Upper lobe of left lung (tissue), 6 donors: ENCODE data around the gene NACA2. TPM values are rescaled to one million over a fixed set of nuclear protein-coding genes. Genes with fewer than 3 reads are reported as not detected.
"Not testable (repeated sequence)": the region's sequence is repeated elsewhere in the genome, so short reads cannot be mapped to it uniquely, and the experiment has no call there.

ENCODE experiments used
- ATAC-seq, 2 donors: fragments of 200-7000 bp; cut with Tn5 transposase; one replicate each; pipeline ENCODE4 v1.9.1; 2022; ENCODE audit warnings: mild to moderate bottlenecking in 2 of 2, moderate library complexity in 2 of 2; ENCODE audit not compliant: low FRiP score in 2 of 2
- DNase-seq, 2 donors: peaks; one replicate each; pipeline ENCODE4 v3.0.0-alpha.2; 2019 to 2020
- H3K27ac ChIP-seq, 4 donors: fragments of 200-600 bp; sonication (generic); one replicate each; pipeline ENCODE4 v1.5.1; 2016 to 2019
- H3K27me3 ChIP-seq, 4 donors: fragments of 200-600 bp; sonication (generic); one replicate each; pipeline ENCODE4 v1.5.1; 2017 to 2019
- H3K36me3 ChIP-seq, 4 donors: fragments of 200-600 bp; sonication (generic); one replicate each; pipeline ENCODE4 v1.5.1; 2016 to 2019
- H3K4me1 ChIP-seq, 4 donors: fragments of 200-600 bp; sonication (generic); one replicate each; pipeline ENCODE4 v1.5.1; 2018 to 2019
- H3K4me3 ChIP-seq, 4 donors: fragments of 200-600 bp; sonication (generic); one replicate each; pipeline ENCODE4 v1.5.1; 2017 to 2019; ENCODE audit warnings: mild to moderate bottlenecking in 2 of 4, moderate library complexity in 1 of 4
- H3K9me3 ChIP-seq, 4 donors: fragments of 200-600 bp; sonication (generic); one replicate each; pipeline ENCODE4 v1.5.1; 2018 to 2019
- EP300 ChIP-seq, 4 donors: sonication (generic); formaldehyde crosslinking; IDR thresholded peaks; one replicate each; pipeline ENCODE4 v1.5.1; 2017; ENCODE audit warnings: antibody characterized with exemption in 4 of 4, control low read depth in 2 of 4
- POLR2A ChIP-seq, 4 donors: fragments of 450-650 bp; IDR thresholded peaks; one replicate each; pipeline ENCODE4 v1.5.1; 2016 to 2017; ENCODE audit warnings: antibody characterized with exemption in 4 of 4, mild to moderate bottlenecking in 2 of 4
- POLR2AphosphoS5 ChIP-seq, 2 donors: sonication (generic); formaldehyde crosslinking; IDR thresholded peaks; one replicate each; pipeline ENCODE4 v1.5.1; 2017; ENCODE audit warnings: antibody characterized with exemption in 2 of 2
- WGBS, 2 donors: methylation state at CpG; one replicate each; pipeline ENCODE4 v1.1.5; 2017 to 2018; 5-methylcytosine and 5-hydroxymethylcytosine counted together
- total RNA-seq, 6 donors: library from RNA; depleted of rRNA in 4 of 6; stranded (reverse); fragments of >200 nt in 4 of 6; gene quantifications; one replicate each; pipeline versions ENCODE4 v1.1.0 to v1.2.1, GENCODE V29; 2016 to 2021
- TF ChIP-seq, protein P1 (sequence below), 6 experiments: fragments of 450-650 bp in 4 of 6; fragments of 200-600 bp in 2 of 6; sonication (generic) in 2 of 6; IDR thresholded peaks; one replicate each; pipeline ENCODE4 v1.5.1; 2016 to 2019; ENCODE audit warnings: antibody characterized with exemption in 6 of 6
- donor health status: DM: no; HTN: no; CAD: no; lungs with moderate emphysema.
- donor health status: DM: no; HTN: yes; CAD: no; lungs with severe emphysema.

The NACA2 gene
- total RNA-seq, 6 donors from 2014 or later: not detected

DNA sequence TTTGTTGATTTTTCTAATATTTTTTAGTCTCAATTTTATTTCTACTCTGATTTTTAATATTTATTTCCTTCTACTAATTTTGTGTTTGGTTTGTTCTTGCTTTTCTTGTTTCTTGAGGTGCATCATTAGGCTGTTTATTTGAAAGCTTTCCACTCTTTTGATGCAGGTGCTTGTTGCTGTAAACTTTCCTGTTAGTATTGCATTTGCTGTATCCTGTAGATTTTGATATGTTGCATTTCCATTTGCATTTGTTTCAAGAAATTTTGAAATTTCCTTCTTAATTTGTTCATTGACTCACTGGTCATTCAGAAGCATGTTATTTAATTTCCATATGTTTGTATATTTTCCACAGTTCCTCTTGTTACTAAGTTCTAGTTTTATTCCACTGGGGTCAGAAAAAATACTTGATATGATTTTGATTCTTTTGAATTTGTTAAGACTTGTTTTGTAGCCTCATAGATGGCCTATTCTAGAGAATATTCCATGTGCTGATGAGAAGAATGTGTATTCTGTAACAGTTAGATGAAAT is 43.1 kb upstream of the NACA2 start:
- Histone ChIP-seq H3K9me3 (no peaks in the 10 kb centered on the region), H3K4me1 (no peaks in the 10 kb centered on the region), H3K27ac (no peak overlapping the region), H3K36me3 (no peaks in the 10 kb centered on the region), H3K4me3 (no peak overlapping the region), H3K27me3 (no peaks in the 10 kb centered on the region)
- ATAC-seq (no peak), DNase-seq (no peak)
- TF ChIP-seq EP300 (IDR thresholded peaks at IDR 0.05) (no peak), POLR2A (IDR thresholded peaks at IDR 0.05) (no peak), POLR2AphosphoS5 (IDR thresholded peaks at IDR 0.05) (no peak)
- TF ChIP-seq, protein P1, sequence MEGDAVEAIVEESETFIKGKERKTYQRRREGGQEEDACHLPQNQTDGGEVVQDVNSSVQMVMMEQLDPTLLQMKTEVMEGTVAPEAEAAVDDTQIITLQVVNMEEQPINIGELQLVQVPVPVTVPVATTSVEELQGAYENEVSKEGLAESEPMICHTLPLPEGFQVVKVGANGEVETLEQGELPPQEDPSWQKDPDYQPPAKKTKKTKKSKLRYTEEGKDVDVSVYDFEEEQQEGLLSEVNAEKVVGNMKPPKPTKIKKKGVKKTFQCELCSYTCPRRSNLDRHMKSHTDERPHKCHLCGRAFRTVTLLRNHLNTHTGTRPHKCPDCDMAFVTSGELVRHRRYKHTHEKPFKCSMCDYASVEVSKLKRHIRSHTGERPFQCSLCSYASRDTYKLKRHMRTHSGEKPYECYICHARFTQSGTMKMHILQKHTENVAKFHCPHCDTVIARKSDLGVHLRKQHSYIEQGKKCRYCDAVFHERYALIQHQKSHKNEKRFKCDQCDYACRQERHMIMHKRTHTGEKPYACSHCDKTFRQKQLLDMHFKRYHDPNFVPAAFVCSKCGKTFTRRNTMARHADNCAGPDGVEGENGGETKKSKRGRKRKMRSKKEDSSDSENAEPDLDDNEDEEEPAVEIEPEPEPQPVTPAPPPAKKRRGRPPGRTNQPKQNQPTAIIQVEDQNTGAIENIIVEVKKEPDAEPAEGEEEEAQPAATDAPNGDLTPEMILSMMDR (IDR thresholded peaks at IDR 0.05): no peak

DNA sequence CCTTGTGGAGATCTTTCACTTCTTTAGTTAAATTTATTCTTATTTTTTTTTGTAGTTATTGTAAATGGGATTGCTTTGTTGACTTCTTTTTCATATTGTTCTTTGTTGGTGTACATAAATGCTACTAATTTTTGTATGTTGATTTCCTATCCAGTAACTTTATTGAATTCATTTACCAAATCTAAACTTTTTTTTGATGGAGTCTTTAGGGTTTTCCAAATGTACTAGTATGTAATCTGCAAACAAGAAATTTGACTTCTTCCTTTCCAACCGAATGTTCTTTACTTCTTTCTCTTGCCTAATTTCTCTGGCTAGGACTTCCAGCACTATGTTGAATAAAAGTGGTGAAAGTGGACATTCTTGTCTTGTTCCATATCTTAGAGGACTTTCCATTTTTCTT is 41.8 kb upstream of the NACA2 start:
- WGBS, 2 donors: 75 to 76% methylated on average over 1 of the region's 1 CpG
- DNase-seq: no peak

DNA sequence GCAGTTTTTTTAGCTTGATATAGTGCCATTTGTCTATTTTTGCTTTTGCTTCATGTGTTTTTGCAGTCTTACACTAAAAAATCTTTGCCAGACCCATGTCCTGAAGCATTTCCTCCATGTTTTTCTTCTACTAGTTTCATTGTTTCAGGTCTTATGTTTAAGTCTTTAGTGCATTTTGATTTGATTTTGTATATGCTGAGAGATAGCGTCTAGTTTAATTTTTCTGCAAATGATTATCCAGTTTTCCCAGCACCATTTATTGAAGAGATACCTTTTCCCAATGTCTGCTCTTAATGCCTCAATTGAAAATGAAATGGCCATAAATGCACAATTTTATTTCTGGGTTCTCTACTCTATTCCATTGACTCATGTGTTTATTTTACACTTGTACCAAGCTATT is 40.8 kb upstream of the NACA2 start:
- H3K27me3 ChIP-seq: no peaks in the 10 kb centered on the region
- TF ChIP-seq EP300 (IDR thresholded peaks at IDR 0.05) (no peak), POLR2A (IDR thresholded peaks at IDR 0.05) (no peak), POLR2AphosphoS5 (IDR thresholded peaks at IDR 0.05) (no peak)
- TF ChIP-seq, protein P1 (IDR thresholded peaks at IDR 0.05): no peak
- H3K27ac ChIP-seq: no peak overlapping the region
- ATAC-seq: no peak
- no peaks in the 10 kb centered on the region for H3K36me3 ChIP-seq
- 63 to 100% methylated on average over 1 of the region's 1 CpG for WGBS, 2 donors
- H3K4me1 ChIP-seq: no peaks in the 10 kb centered on the region
- H3K4me3 ChIP-seq: no peak overlapping the region
- no peak for DNase-seq
- no peaks in the 10 kb centered on the region for H3K9me3 ChIP-seq

More for the DNA sequence above, 41.8 kb upstream of the NACA2 start:
- no peaks in the 10 kb centered on the region for H3K36me3 ChIP-seq
- H3K4me1 ChIP-seq: no peaks in the 10 kb centered on the region
- no peak overlapping the region for H3K4me3 ChIP-seq
- H3K27me3 ChIP-seq: no peaks in the 10 kb centered on the region
- TF ChIP-seq POLR2AphosphoS5 (IDR thresholded peaks at IDR 0.05): no peak
- no peak for TF ChIP-seq POLR2A (IDR thresholded peaks at IDR 0.05)
- TF ChIP-seq, protein P1 (IDR thresholded peaks at IDR 0.05): no peak
- TF ChIP-seq EP300 (IDR thresholded peaks at IDR 0.05): no peak
- no peaks in the 10 kb centered on the region for H3K9me3 ChIP-seq
- no peak for ATAC-seq
- H3K27ac ChIP-seq: no peak overlapping the region

DNA sequence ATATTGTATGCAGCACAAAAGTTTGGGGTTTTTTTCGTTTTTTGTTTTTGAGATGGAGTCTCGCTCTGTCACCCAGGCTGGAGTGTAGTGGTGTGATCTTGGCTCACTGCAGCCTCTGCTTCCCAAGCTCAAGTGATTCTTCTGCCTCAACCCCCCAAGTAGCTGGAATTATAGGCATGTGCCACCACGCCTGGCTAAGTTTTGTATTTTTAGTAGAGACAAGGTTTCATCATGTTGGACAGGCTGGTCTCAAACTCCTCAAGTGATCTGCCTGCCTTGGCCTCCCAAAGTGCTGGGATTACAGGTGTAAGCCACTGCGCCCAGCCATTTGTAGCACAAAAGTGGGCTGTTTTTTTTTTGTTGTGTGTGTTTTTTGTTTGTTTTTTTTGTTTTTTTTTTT is 37.1 kb upstream of the NACA2 start:
- ATAC-seq, DNase-seq, H3K36me3 ChIP-seq, H3K9me3 ChIP-seq, H3K4me1 ChIP-seq, H3K27me3 ChIP-seq, H3K4me3 ChIP-seq, H3K27ac ChIP-seq: not testable (repeated sequence)
- WGBS, 2 donors: 76 to 79% methylated on average over 4 of the region's 4 CpGs

DNA sequence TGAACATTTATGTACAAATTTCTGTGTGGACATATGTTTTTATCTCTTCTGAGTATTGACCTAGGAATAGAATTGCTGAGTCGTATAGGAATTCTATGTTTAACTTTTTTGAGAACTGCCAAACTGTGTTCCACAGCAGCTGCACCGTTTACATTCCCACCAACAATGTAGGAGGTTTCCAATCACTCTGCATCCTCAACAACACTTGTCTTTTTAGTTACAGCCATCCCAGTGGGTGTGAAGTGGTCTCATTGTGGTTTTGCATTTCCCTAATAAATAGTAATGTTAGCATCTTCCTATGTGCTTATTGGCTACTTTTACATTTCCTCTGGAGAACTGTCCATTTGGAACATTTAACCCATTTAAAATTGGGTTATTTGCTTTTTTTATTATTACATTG is 36.6 kb upstream of the NACA2 start:
- no peaks in the 10 kb centered on the region for H3K4me1 ChIP-seq
- no peaks in the 10 kb centered on the region for H3K27me3 ChIP-seq
- 8 to 22% methylated on average over 2 of the region's 2 CpGs for WGBS, 2 donors
- no peak overlapping the region for H3K4me3 ChIP-seq
- DNase-seq (no peak), ATAC-seq (no peak)
- no peak overlapping the region for H3K27ac ChIP-seq
- TF ChIP-seq POLR2A (IDR thresholded peaks at IDR 0.05): no peak
- TF ChIP-seq POLR2AphosphoS5 (IDR thresholded peaks at IDR 0.05): no peak
- TF ChIP-seq, protein P1 (IDR thresholded peaks at IDR 0.05): no peak
- TF ChIP-seq EP300 (IDR thresholded peaks at IDR 0.05): no peak
- H3K9me3 ChIP-seq: no peaks in the 10 kb centered on the region
- H3K36me3 ChIP-seq: no peaks in the 10 kb centered on the region
